ENCODE data around the gene PSMD13. TPM values are rescaled to one million over a fixed set of nuclear protein-coding genes. Genes with fewer than 3 reads are reported as not detected.

PSMD13 gene
- total and polyA plus RNA-seq, 2 of the 13 experiments (the other 11 are each of a cell fraction or from before 2014, with no cell fraction given) = 83.0 to 117 TPM

DNA sequence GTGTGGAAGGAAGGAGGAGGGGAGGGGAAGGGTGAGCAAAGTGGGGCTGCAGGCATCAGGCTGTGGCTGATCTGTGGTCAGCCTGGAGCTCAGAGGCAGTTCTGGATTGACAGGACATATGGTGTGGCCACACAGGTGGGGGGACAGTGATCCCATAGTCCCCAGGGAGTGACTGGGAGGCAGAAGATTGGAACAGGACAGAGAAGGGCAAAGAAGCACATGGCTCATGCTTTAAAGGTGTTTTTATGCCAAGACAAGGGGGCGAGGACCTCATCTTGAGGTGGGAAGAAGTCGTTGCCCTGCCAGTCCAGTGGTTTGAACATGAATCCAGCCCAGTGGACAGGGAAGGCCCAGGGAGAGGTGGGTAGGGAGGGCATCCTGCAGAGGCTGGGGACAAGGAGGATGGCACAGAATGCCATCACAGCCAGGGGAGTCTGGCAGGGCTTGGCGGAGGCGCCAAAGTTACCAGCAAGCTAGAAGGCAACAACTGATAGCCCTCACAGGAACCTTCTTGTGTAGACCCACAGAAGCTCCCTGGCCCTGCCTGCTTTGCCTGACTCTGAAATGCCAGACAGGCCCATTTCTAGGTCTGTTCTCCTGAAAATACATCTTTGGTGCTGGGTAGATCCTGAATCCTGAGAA, 32.7 kb upstream of the PSMD13 start:
- CTCF ChIA-PET (ENCODE audit: low intra/inter-chr PET ratio, low total read pairs) = no interaction called here
- Histone ChIP-seq H3K4me2 (ENCODE audit: low read depth, low read length) (no peak overlapping the region), H3K9me3 (ENCODE audit: low read length) (no peaks in the 10 kb centered on the region), H3K4me3 (replicated peaks in 1 of 3; ENCODE audit: insufficient read depth in 1 of 3, low read depth in 2 of 3, low read length in 3 of 3) (no peak overlapping the region), H3K9ac (ENCODE audit: insufficient read depth, low read depth, low read length) (no peak overlapping the region), H4K20me1 (ENCODE audit: insufficient read depth, low read length) (peaks cover 7% of the 10 kb centered on the region; the same call in 1 of the 2 replicates), H3K4me1 (ENCODE audit: insufficient read depth, low read length) (peaks cover 23% of the 10 kb centered on the region), H2AFZ (ENCODE audit: low read length) (no peak overlapping the region), H3K36me3 (replicated peaks in 1 of 2; ENCODE audit: control insufficient read depth in 1 of 2, insufficient read depth in 2 of 2, low read length in 2 of 2) (peaks cover 3 to 23% of the 10 kb centered on the region in 2 experiments; a peak in 4 of 5 replicates), H3K79me2 (ENCODE audit: insufficient read depth, low read length) (peaks cover 27% of the 10 kb centered on the region), H3K27me3 (ENCODE audit: control insufficient read depth in 1 of 2, insufficient read depth in 2 of 2, low read length in 2 of 2) (no peaks in the 10 kb centered on the region; a peak in 1 of 5 replicates), H3K27ac (ENCODE audit: extremely low read length, insufficient read depth, low read length) (no peak overlapping the region)
- TF ChIP-seq ZNF205 (CRISPR knock-in tag; IDR thresholded peaks at IDR 0.05) = no peak
- TF ChIP-seq, protein P1, sequence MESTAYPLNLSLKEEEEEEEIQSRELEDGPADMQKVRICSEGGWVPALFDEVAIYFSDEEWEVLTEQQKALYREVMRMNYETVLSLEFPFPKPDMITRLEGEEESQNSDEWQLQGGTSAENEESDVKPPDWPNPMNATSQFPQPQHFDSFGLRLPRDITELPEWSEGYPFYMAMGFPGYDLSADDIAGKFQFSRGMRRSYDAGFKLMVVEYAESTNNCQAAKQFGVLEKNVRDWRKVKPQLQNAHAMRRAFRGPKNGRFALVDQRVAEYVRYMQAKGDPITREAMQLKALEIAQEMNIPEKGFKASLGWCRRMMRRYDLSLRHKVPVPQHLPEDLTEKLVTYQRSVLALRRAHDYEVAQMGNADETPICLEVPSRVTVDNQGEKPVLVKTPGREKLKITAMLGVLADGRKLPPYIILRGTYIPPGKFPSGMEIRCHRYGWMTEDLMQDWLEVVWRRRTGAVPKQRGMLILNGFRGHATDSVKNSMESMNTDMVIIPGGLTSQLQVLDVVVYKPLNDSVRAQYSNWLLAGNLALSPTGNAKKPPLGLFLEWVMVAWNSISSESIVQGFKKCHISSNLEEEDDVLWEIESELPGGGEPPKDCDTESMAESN (CRISPR knock-in tag; conservative IDR thresholded peaks at IDR 0.05) = no peak
- peak in 1 of 2 experiments; percentile 2; a peak in 2 of 4 replicates for TF ChIP-seq POLR2A (IDR thresholded peaks at IDR 0.05; ENCODE audit: insufficient read depth in 1 of 2, low read depth in 2 of 2, low read length in 2 of 2)
- peak; percentile 41; the same call in 1 of the 2 replicates for TF ChIP-seq AKAP8 (CRISPR knock-in tag; IDR thresholded peaks at IDR 0.05)
- in situ Hi-C loops (cut with HindIII; ENCODE audit: extremely low pct_ligation_motif_present, low pct_unique_long_range_greater_than_20kb) = no loop called here
- intact Hi-C loops (cut with micrococcal nuclease; ENCODE audit: unreplicated experiment) = no loop called here
- POLR2A ChIA-PET = interaction anchor here (1.0 kb wide), 2 partner anchors 12 to 31 kb away, joined by 3 read pairs; no protein-coding TSS in a partner anchor
- ATAC-seq (no peak), FAIRE-seq (no peak), DNase-seq (ENCODE audit: low spot score) (no peak)
- 100% methylated on average over 2 of the region's 4 CpGs for WGBS (ENCODE audit: low lambda C conversion rate)
- BruUV-seq (replicated peaks) = no TSS peak

DNA sequence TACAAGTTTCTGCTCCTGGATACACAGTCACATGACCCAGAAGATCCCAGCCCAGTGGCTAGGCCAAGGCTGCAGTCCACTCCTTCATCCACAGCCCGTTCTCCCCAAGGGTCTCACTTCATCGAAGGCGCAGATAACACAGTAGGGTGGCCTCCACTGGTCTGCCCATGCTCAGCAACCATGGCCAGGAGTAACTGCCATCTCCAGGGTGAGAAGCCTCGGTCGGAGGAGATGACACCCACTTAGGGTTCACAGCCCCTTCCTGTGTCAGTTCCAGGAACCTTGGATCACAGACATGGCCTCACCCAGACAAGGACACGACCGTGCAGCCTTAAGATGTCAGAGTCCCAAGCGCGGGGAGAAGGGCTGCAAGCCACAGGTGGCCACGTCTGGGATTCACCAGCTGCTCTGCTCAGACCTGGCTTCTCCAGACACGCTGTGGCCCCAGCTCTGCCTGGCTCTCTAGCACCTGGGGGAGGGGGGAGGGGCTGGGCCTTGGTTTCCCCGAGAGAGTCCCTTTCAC, 32.1 kb upstream of the PSMD13 start:
- Histone ChIP-seq H2AFZ (ENCODE audit: low read length) (no peak overlapping the region), H3K9ac (ENCODE audit: insufficient read depth, low read depth, low read length) (no peak overlapping the region), H4K20me1 (ENCODE audit: insufficient read depth, low read length) (peaks cover 7% of the 10 kb centered on the region; the same call in 1 of the 2 replicates), H3K27ac (ENCODE audit: extremely low read length, insufficient read depth, low read length) (no peak overlapping the region), H3K27me3 (ENCODE audit: control insufficient read depth in 1 of 2, insufficient read depth in 2 of 2, low read length in 2 of 2) (no peaks in the 10 kb centered on the region; a peak in 1 of 5 replicates), H3K79me2 (ENCODE audit: insufficient read depth, low read length) (peaks cover 33% of the 10 kb centered on the region), H3K4me3 (replicated peaks in 1 of 3; ENCODE audit: insufficient read depth in 1 of 3, low read depth in 2 of 3, low read length in 3 of 3) (no peak overlapping the region), H3K4me2 (ENCODE audit: low read depth, low read length) (no peak overlapping the region), H3K4me1 (ENCODE audit: insufficient read depth, low read length) (peaks cover 29% of the 10 kb centered on the region), H3K36me3 (replicated peaks in 1 of 2; ENCODE audit: control insufficient read depth in 1 of 2, insufficient read depth in 2 of 2, low read length in 2 of 2) (peaks cover 3 to 24% of the 10 kb centered on the region in 2 experiments; a peak in 4 of 5 replicates), H3K9me3 (ENCODE audit: low read length) (no peaks in the 10 kb centered on the region)
- ATAC-seq = no peak
- BruUV-seq (replicated peaks) = no TSS peak
- ChIA-PET POLR2A (interaction anchor here (1.0 kb wide), 1 partner anchor 12 kb away, joined by 3 read pairs; no protein-coding TSS in a partner anchor), CTCF (ENCODE audit: low intra/inter-chr PET ratio, low total read pairs) (no interaction called here)
- DNase-seq (ENCODE audit: low spot score) = no peak
- WGBS (ENCODE audit: low lambda C conversion rate) = 89% methylated on average over 6 of the region's 12 CpGs
- intact Hi-C loops (cut with micrococcal nuclease; ENCODE audit: unreplicated experiment) (no loop called here), in situ Hi-C loops (cut with HindIII; ENCODE audit: extremely low pct_ligation_motif_present, low pct_unique_long_range_greater_than_20kb) (no loop called here)
- FAIRE-seq = no peak
- no peak for TF ChIP-seq CBX1 (IDR thresholded peaks at IDR 0.05; ENCODE audit: low read depth)
- TF ChIP-seq AGO2 (optimal IDR thresholded peaks at IDR 0.05; ENCODE audit: low read depth, low read length) = peak; percentile 40
- TF ChIP-seq, protein P2, sequence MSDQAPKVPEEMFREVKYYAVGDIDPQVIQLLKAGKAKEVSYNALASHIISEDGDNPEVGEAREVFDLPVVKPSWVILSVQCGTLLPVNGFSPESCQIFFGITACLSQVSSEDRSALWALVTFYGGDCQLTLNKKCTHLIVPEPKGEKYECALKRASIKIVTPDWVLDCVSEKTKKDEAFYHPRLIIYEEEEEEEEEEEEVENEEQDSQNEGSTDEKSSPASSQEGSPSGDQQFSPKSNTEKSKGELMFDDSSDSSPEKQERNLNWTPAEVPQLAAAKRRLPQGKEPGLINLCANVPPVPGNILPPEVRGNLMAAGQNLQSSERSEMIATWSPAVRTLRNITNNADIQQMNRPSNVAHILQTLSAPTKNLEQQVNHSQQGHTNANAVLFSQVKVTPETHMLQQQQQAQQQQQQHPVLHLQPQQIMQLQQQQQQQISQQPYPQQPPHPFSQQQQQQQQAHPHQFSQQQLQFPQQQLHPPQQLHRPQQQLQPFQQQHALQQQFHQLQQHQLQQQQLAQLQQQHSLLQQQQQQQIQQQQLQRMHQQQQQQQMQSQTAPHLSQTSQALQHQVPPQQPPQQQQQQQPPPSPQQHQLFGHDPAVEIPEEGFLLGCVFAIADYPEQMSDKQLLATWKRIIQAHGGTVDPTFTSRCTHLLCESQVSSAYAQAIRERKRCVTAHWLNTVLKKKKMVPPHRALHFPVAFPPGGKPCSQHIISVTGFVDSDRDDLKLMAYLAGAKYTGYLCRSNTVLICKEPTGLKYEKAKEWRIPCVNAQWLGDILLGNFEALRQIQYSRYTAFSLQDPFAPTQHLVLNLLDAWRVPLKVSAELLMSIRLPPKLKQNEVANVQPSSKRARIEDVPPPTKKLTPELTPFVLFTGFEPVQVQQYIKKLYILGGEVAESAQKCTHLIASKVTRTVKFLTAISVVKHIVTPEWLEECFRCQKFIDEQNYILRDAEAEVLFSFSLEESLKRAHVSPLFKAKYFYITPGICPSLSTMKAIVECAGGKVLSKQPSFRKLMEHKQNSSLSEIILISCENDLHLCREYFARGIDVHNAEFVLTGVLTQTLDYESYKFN (CRISPR knock-in tag; conservative IDR thresholded peaks at IDR 0.05) = no peak
- TF ChIP-seq IKZF4 (CRISPR knock-in tag; IDR thresholded peaks at IDR 0.05; ENCODE audit: borderline replicate concordance, low read depth, not compliant biosample characterization) = no peak
- peak; percentile 58 for TF ChIP-seq RBM22 (optimal IDR thresholded peaks at IDR 0.05; ENCODE audit: low read length)
- no peak for TF ChIP-seq ZNF782 (CRISPR knock-in tag; IDR thresholded peaks at IDR 0.05; ENCODE audit: borderline replicate concordance)
- TF ChIP-seq CBFB (CRISPR knock-in tag; IDR thresholded peaks at IDR 0.05) = no peak
- TF ChIP-seq DMAP1 (CRISPR knock-in tag; IDR thresholded peaks at IDR 0.05) = no peak

Measured in HepG2 (cell line).